Smooth muscle cell (in vitro differentiated cells): ENCODE measurements around the gene SBNO2. TPM values are rescaled to one million over a fixed set of nuclear protein-coding genes. Genes with fewer than 3 reads are reported as not detected.

Experiments
- DNase-seq: peaks from one replicate; lab custom pipeline; 2025; ENCODE audit not compliant: unreplicated experiment; lab: John Stamatoyannopoulos, UW
- H2AFZ ChIP-seq: fragments of 200-600 bp; sonication (generic); 2 replicates; pipeline ENCODE4 v1.6.0; 2016; ENCODE audit warnings: antibody characterized with exemption, low read depth, mild to moderate bottlenecking
- H3F3A ChIP-seq: fragments of 200-600 bp; sonication (generic); 2 replicates; pipeline ENCODE4 v1.6.0; 2017; ENCODE audit warnings: antibody characterized with exemption, low read depth
- H3K27ac ChIP-seq: fragments of 200-600 bp; sonication (generic); 2 replicates; pipeline ENCODE4 v1.5.1; 2016; ENCODE audit warnings: low read depth, mild to moderate bottlenecking
- H3K27me3 ChIP-seq: fragments of 200-600 bp; sonication (generic); 2 replicates; pipeline ENCODE4 v1.6.1; 2016; ENCODE audit warnings: low read depth, mild to moderate bottlenecking
- H3K36me3 ChIP-seq: fragments of 200-600 bp; sonication (generic); 2 replicates; pipeline ENCODE4 v1.5.1; 2016; ENCODE audit warnings: low read depth
- H3K4me1 ChIP-seq: fragments of 200-600 bp; sonication (generic); 2 replicates; pipeline ENCODE4 v1.5.1; 2016; ENCODE audit warnings: low read depth
- H3K4me2 ChIP-seq: fragments of 200-600 bp; sonication (generic); 2 replicates; pipeline ENCODE4 v1.6.0; 2016; ENCODE audit warnings: mild to moderate bottlenecking
- H3K4me3 ChIP-seq: fragments of 200-600 bp; sonication (generic); 2 replicates; pipeline ENCODE4 v1.5.1; 2016; ENCODE audit warnings: mild to moderate bottlenecking
- H3K79me2 ChIP-seq: fragments of 200-600 bp; sonication (generic); 2 replicates; pipeline ENCODE4 v1.6.0; 2016; ENCODE audit warnings: low read depth, mild to moderate bottlenecking
- H3K9ac ChIP-seq: fragments of 200-600 bp; sonication (generic); 2 replicates; pipeline ENCODE4 v1.6.0; 2016; ENCODE audit warnings: low read depth
- H3K9me3 ChIP-seq: fragments of 200-600 bp; sonication (generic); replicated peaks from 2 replicates; pipeline ENCODE4 v1.5.1; 2016; ENCODE audit warnings: low read depth
- H4K20me1 ChIP-seq: fragments of 200-600 bp; sonication (generic); 2 replicates; pipeline ENCODE4 v1.6.0; 2016; ENCODE audit warnings: low read depth
- WGBS: methylation state at CpG from one replicate; pipeline ENCODE4 v1.1.7; 2016; ENCODE audit warnings: low lambda C conversion rate; 5-methylcytosine and 5-hydroxymethylcytosine counted together
- polyA plus RNA-seq: library from polyadenylated mRNA; unstranded; fragments of >200 nt; fragmentation: Nextera tagmentation; extraction: Ambion mirVana; gene quantifications from 2 replicates; pipeline ENCODE4 v1.2.1, GENCODE V29; 2016
- total RNA-seq: library from RNA; depleted of rRNA; stranded (reverse); fragments of >200 nt; gene quantifications from 2 replicates; pipeline ENCODE4 v1.2.3, GENCODE V29; 2014
- TF ChIP-seq, protein P1 (sequence below): fragments of 200-600 bp; sonication (generic); IDR thresholded peaks from 2 replicates; pipeline ENCODE4 v1.5.1; 2017; ENCODE audit warnings: borderline replicate concordance, mild to moderate bottlenecking, antibody characterized with exemption; ENCODE audit not compliant: insufficient read depth, poor library complexity, severe bottlenecking

The SBNO2 gene
- total RNA-seq (16.4 and 18.1 TPM in 2 replicates), polyA plus RNA-seq (17.6 and 20.9 TPM in 2 replicates)

DNA sequence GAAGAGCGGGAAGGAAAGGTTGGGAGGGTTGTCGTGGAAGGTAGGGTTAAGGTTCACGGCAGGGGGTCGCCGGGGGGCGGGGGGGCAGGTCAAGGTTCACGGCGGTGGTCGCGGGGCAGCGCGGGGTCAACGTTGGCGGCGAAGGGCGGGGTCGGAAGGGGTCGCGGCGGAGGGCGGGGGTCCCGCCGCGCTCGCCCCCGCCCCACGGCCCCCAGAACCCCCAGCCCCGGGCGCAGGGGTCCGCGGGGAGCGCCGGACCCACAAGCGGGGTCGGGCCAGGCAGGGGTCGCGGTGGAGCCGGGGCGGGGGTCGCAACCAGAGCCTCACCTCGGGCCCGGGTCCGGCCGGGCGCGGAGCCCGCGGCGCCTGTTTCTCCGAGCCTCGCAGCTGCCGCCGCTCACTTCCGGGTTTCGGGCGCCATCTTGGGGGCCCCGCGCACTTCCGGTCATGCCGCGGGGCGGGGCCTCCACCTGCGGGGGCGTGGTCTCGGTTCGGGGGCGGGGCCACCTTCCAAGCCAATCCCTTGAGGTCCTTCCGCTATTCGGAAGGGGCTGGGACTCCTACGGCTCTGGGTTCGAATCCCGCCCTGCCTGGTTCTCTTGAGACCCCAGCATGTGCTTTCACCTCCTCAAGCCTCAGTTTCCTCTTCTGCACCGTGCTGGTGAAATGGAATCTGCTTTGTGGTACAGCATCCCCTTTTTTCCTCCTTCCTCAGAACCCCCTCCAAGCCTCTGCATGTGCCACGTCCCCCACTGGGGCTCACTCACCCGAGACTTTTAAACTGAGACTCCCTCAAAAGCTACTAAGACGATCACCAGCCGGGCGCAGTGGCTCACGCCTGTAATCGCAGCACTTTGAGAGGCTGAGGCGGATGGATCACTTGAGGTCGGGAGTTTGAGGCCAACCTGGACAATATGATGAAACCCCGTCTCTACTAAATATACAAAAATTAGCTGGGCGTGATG, at the start of gene SBNO2:
TSS of gene SBNO2 (minus strand) at position 424 of the 965 bp plus-strand sequence. CDS start 19,992 bp downstream, outside the sequence.
- H3K4me2 ChIP-seq: peak within 1 kb of the TSS; percentile 100
- no peaks in the 10 kb centered on the region for H3K27me3 ChIP-seq
- peaks cover 16% of the 10 kb centered on the region for H3F3A ChIP-seq
- peak within 1 kb of the TSS; percentile 75 for H3K27ac ChIP-seq
- peak; percentile 64 for DNase-seq
- H4K20me1 ChIP-seq: peaks cover 34% of the 10 kb centered on the region
- 30% methylated on average over 42 of the region's 84 CpGs for WGBS
- no peaks in the 10 kb centered on the region for H3K36me3 ChIP-seq
- H2AFZ ChIP-seq: no peak within 1 kb of the TSS
- no peaks in the 10 kb centered on the region for H3K9me3 ChIP-seq
- peak within 1 kb of the TSS; percentile 85 for H3K4me3 ChIP-seq
- H3K9ac ChIP-seq: peak within 1 kb of the TSS; percentile 86
- peaks cover 45% of the 10 kb centered on the region for H3K79me2 ChIP-seq
- peaks cover 15% of the 10 kb centered on the region for H3K4me1 ChIP-seq
- TF ChIP-seq, protein P1, sequence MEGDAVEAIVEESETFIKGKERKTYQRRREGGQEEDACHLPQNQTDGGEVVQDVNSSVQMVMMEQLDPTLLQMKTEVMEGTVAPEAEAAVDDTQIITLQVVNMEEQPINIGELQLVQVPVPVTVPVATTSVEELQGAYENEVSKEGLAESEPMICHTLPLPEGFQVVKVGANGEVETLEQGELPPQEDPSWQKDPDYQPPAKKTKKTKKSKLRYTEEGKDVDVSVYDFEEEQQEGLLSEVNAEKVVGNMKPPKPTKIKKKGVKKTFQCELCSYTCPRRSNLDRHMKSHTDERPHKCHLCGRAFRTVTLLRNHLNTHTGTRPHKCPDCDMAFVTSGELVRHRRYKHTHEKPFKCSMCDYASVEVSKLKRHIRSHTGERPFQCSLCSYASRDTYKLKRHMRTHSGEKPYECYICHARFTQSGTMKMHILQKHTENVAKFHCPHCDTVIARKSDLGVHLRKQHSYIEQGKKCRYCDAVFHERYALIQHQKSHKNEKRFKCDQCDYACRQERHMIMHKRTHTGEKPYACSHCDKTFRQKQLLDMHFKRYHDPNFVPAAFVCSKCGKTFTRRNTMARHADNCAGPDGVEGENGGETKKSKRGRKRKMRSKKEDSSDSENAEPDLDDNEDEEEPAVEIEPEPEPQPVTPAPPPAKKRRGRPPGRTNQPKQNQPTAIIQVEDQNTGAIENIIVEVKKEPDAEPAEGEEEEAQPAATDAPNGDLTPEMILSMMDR: no peak

DNA sequence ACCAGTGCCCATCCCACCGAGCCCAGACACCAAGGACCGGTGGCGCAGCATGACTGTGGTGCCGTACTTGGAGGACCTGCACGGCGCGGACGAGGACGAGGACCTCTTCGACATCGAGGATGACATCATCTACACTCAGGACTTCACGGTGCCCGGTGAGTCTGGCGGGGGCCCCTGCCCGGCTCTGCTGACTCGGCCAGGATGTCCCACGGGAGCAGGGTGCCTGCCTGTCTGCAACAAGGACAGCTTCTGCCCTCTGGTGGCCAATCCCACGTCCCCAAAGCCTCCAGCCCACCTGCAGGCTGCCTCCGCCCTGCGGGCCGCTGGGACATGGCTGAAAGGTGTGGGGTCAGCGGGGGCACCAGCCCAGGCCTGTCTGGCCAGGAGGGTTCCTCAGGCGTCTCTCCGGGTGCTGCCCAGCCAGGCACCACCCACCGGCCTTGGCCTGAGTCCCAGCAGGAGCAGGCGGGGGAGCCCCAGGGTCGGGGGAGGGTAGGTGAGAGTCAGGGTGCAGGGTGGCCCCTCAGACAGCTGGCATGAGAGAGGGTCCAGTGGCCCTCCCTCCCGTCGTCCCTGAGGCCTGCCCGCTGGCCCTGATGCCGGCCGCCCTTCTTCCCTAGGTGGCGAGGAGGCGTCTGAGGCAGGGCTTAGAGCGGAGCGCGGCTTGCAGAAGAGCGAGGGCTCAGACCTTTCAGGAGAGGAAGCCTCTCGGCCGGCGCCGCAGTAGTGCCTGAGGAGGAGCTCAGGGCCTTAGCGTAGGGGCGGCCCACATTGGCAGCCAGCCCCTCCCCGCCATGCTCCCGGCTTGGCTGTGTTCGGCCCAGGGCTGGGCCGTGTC, 49.2 kb upstream of the SBNO2 start:
- H3K79me2 ChIP-seq: peaks cover 22% of the 10 kb centered on the region
- H3K9me3 ChIP-seq: no peaks in the 10 kb centered on the region
- no peak overlapping the region for H3K27ac ChIP-seq
- H3K9ac ChIP-seq: no peak overlapping the region
- no peak for DNase-seq
- H3K4me2 ChIP-seq: no peak overlapping the region
- H3K4me1 ChIP-seq: no peaks in the 10 kb centered on the region
- H2AFZ ChIP-seq: no peak overlapping the region
- TF ChIP-seq, protein P1: peak; percentile 50
- H3K27me3 ChIP-seq: no peaks in the 10 kb centered on the region
- H4K20me1 ChIP-seq: peaks cover 68% of the 10 kb centered on the region
- no peaks in the 10 kb centered on the region for H3K36me3 ChIP-seq
- no peaks in the 10 kb centered on the region for H3F3A ChIP-seq
- 92% methylated on average over 46 of the region's 48 CpGs for WGBS
- no peak overlapping the region for H3K4me3 ChIP-seq

DNA sequence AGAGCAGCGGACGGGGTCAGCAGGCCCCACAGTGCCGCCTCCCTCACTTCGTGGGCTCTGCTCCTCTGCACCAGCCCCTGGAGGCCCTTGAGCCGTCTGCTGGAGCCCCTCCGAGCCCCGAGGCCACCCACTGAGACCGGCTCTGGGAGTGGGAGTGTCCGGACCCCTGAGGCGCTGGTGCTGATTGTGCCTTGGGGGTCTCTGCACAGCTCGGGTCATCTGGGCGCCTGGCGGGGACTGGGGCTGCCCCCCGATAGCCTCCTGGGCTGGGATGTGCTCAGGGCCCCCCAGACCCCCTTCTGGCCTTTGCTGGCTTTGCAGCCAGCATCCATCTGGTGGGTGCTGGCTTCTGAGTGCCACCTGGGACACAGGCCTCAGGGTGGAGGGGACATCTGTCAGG, 48.3 kb upstream of the SBNO2 start:
- no peaks in the 10 kb centered on the region for H3K9me3 ChIP-seq
- no peak overlapping the region for H3K27ac ChIP-seq
- peaks cover 76% of the 10 kb centered on the region for H4K20me1 ChIP-seq
- H3K9ac ChIP-seq: no peak overlapping the region
- no peak overlapping the region for H3K4me2 ChIP-seq
- no peak for DNase-seq
- no peak overlapping the region for H3K4me3 ChIP-seq
- no peaks in the 10 kb centered on the region for H3K4me1 ChIP-seq
- no peak overlapping the region for H2AFZ ChIP-seq
- H3K36me3 ChIP-seq: no peaks in the 10 kb centered on the region
- no peaks in the 10 kb centered on the region for H3F3A ChIP-seq
- WGBS: 92% methylated on average over 14 of the region's 14 CpGs
- TF ChIP-seq, protein P1: peak; percentile 15
- H3K79me2 ChIP-seq: peaks cover 30% of the 10 kb centered on the region
- H3K27me3 ChIP-seq: no peaks in the 10 kb centered on the region
